GM21367 (cell line): ENCODE measurements around the gene CTNS.

Experiments
- ATAC-seq: cut with Tn5 transposase; IDR thresholded peaks from one replicate; pipeline ENCODE4 v1.9.1; 2021; ENCODE audit not compliant: unreplicated experiment

CTNS gene

GRCh38 chr17:3636154-3636907, at the start of gene CTNS, which contains the start of gene SHPK:
Gene CTNS, plus strand, starts transcription at chr17:3636760. Its CDS starts 3,447 bp downstream, at chr17:3640207.
Gene SHPK, minus strand, starts transcription at chr17:3636250. Its CDS starts 31 bp downstream, at chr17:3636219.
- peak; percentile 82 for ATAC-seq

- ATAC-seq: no peak
These were observed 46.8 kb upstream of the CTNS start for GRCh38 chr17:3589784-3590183.

GRCh38 chr17:3590231-3590630, 46.3 kb upstream of the CTNS start:
- ATAC-seq: no peak

DNA sequence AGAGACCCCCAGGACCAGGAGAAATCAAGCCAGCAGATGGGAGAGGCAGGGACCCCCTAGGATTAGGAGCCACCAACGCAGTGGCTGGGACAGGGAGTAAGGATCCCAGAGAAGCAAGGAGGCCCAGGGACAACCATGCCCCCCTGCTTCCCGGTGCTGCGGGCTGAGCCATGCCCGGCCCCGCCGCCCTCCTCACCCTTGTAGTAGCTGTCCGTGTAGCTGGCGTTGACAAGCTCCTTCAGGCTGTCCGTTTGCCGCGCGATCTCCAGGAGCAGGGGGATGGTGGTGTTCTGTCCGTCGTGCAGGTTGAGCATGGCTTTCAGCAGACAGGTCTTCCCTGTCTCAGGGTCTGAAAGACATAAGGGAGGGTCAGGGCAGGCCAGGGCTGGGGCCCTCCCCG, 45.8 kb upstream of the CTNS start:
- ATAC-seq: no peak

- no peak for ATAC-seq
These were observed 44.2 kb upstream of the CTNS start for GRCh38 chr17:3592216-3592860.

DNA sequence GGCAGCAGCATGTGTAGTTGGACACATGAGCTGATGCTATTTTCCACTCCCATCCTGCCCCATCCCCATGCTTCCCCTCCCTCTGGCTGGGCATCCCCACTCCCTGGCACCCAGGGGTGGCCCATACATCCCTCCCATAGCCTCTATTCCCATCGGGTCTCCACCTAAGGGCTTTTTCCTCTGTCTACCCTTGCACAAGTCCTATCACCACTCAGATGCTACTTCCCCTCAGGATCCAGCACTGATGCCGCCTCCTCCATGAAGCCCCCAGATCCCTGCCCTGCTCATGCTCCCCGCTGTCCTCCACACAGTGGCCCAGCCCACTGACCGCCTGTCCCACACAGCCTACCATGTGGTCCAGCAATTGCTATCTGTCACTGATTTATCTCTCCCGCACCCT, 43.2 kb upstream of the CTNS start:
- ATAC-seq: no peak

GRCh38 chr17:3594051-3594800, 42.3 kb upstream of the CTNS start:
- no peak for ATAC-seq

DNA sequence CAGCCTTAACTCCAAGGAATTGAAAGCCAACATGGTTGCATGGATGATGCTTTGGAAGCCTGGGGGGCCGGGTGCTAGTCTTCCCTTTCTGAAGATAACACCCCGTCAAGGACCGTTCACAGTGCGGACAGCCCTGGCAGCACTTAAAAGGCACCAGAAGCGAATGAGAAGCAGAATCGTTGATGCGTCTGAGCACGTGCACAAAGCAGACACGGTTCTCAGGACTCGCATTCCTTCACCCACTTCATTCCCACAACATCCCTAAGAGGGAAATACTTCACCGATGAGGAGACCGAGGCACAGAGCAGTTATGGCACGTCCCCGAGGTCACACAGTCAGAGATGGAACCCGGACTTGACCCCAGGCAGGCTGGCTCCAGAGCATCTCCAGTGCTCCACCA, 41.6 kb upstream of the CTNS start:
- ATAC-seq: no peak

GRCh38 chr17:3596804-3597464, 39.6 kb upstream of the CTNS start:
- no peak for ATAC-seq

GRCh38 chr17:3598078-3598477, 38.5 kb upstream of the CTNS start:
- ATAC-seq: no peak

GRCh38 chr17:3600529-3601205, 35.9 kb upstream of the CTNS start:
- no peak for ATAC-seq

DNA sequence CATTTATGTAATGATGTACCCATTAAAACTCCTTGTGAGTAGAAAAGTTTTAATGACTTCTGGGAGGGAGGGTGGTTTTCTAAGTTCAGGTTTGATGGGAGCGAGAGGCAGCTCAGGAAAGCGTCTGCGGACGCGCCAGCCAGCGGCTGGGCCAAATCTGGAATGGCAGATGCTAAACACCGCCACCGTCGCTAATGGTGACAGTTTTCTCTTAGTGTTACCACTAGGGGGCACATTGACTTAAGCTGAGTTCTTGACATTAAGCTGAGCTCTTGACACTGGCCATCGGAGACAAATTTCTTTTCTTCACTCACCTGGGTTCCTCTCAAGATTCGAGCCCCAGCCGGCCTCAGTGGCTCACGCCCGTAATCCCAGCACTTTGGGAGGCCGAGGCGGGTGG, 34.1 kb upstream of the CTNS start:
- no peak for ATAC-seq

GRCh38 chr17:3603119-3603869, 33.3 kb upstream of the CTNS start:
- ATAC-seq: no peak

GRCh38 chr17:3603870-3604259, 32.7 kb upstream of the CTNS start:
- ATAC-seq: no peak

GRCh38 chr17:3609689-3610088, 26.9 kb upstream of the CTNS start:
- ATAC-seq: no peak

DNA sequence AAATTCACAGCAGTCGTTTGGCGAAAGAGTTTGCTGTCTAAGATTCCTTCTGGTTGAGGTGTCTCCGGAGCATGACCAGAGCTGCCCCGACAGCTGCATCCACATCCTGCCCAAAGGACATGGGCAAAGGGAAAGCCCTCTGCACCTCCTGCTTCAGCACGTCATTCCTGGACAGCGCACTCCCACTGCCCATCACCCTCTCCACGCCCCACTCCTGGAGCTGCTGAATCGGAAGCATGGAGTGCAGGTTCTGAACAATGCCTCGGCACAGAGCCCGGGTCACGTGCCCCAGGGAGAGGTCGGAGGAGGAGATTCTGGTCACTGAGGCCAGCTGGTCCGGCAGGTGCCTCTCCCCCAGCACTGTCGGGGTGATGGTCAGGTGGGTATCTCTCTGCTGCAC, 26.0 kb upstream of the CTNS start:
- ATAC-seq: no peak

GRCh38 chr17:3613124-3613523, 23.4 kb upstream of the CTNS start:
- no peak for ATAC-seq

DNA sequence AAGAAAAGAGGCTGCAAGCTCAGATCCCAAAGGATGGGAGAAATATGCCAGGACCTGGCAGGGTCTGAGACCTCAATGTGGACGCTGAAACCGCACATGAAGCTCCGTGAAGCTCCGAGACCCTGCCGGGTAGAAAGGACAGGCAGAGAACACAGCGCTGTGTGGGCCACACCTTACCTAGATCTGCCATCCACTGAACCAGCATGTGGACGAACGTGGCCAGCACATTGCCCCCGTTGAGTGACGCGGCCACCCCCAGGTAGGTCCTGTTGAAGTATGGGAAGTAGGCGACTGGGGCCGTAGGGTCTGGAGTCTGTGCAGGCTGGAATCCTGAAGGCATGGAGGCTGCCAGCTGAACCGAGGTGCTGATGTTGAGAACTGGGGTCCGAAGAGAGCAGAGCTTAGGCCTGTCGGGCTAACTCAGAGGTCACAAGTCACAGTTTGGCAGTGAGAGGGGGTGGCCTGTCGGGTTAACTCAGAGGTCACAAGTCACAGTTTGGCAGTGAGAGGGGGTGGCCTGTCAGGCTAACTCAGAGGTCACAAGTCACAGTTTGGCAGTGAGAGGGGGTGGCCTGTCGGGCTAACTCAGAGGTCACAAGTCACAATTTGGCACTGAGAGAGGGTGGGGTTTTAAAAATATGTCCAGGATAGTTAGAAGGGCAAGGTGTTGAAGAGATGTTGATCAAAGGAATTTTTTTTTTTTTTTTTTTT, 21.2 kb upstream of the CTNS start:
- no peak for ATAC-seq

GRCh38 chr17:3621146-3621720, 15.3 kb upstream of the CTNS start:
- no peak for ATAC-seq
